Muscle layer of duodenum (tissue), 2 donors: ENCODE measurements around the gene SLC41A3.

ENCODE experiments used
- H3K27ac ChIP-seq: one replicate; pipeline ENCODE4 v1.7.0; 2013; ENCODE audit warnings: mild to moderate bottlenecking, low read length
- H3K27me3 ChIP-seq: one replicate; pipeline ENCODE4 v1.7.0; 2013; ENCODE audit warnings: low read depth, mild to moderate bottlenecking, control low read depth, low read length
- H3K36me3 ChIP-seq, 2 donors: one replicate each; pipeline ENCODE4 v1.7.0; 2013; ENCODE audit warnings: low read length in 2 of 2, control low read depth in 1 of 2, mild to moderate bottlenecking in 1 of 2; ENCODE audit not compliant: insufficient read depth in 2 of 2, control insufficient read depth in 1 of 2
- H3K4me1 ChIP-seq, 2 donors: one replicate each; pipeline ENCODE4 v1.7.0; 2013; ENCODE audit warnings: low read length in 2 of 2, mild to moderate bottlenecking in 2 of 2, control low read depth in 1 of 2, moderate library complexity in 1 of 2; ENCODE audit not compliant: insufficient read depth in 2 of 2, control insufficient read depth in 1 of 2
- H3K4me3 ChIP-seq, 2 donors: one replicate each; pipeline ENCODE4 v1.7.0; 2013; ENCODE audit warnings: low read length in 2 of 2, low read depth in 1 of 2, mild to moderate bottlenecking in 1 of 2
- H3K9me3 ChIP-seq, 2 donors: one replicate each; pipeline ENCODE4 v1.7.0; 2013; ENCODE audit warnings: low read length in 2 of 2, control low read depth in 1 of 2, mild to moderate bottlenecking in 1 of 2; ENCODE audit not compliant: control insufficient read depth in 1 of 2
- donor health status: healthy.

Gene SLC41A3

DNA sequence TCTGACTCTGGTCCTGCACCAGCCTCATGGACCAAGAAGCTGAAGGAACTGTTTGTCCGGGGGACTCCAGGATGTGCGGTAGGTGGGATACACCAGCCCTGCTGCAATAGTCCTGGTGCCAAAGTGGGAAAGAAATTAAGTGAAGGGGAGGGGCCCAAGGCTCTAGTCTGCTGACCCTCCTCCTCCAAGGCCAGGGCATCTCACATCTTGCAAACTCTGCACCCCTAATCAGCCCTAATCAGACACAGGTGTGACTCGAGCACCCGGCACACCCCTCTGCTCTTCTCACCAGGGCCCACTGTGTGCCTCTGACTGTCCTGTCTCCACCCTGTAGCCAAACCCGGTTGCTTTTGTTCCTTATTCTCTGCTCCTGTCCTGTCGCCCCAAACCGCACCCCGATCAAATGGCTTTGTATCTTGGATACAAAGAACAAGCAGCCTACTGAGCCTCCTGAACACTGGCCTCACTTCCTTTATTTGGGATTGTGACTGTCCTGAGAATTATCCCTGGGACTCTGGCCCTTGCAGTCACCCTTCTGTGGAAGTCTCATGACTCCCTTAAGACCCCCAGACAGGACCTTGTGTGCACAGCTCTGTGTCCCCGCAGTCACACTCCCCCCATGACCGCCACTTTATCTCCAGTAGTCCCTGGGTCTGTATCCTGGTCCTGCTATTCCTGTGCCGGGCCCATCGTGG, 26.7 kb upstream of the SLC41A3 start:
- Histone ChIP-seq H3K27ac (no peak overlapping the region), H3K9me3 (no peaks in the 10 kb centered on the region), H3K4me3 (no peak overlapping the region), H3K27me3 (no peaks in the 10 kb centered on the region), H3K36me3 (no peaks in the 10 kb centered on the region), H3K4me1 (no peaks in the 10 kb centered on the region)

DNA sequence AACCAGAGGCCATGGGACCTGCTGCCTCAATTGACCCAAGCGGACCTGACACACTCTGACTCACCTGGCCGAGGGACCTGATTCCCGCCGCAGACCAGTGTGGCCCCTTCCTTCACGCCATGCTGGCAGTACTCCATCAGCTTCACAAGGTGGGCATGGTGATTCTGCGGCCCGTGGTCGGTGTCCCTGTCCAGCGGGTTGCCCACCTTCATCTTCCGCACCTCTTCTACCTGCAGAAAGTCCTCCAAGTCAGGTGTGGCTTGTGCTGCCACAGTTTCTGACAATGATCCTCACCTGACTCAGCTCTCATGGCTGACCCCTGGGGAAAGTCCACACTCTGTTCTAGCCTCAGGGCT, 25.9 kb upstream of the SLC41A3 start:
- Histone ChIP-seq H3K4me3 (no peak overlapping the region), H3K27me3 (no peaks in the 10 kb centered on the region), H3K4me1 (no peaks in the 10 kb centered on the region), H3K27ac (no peak overlapping the region), H3K9me3 (no peaks in the 10 kb centered on the region), H3K36me3 (no peaks in the 10 kb centered on the region)

DNA sequence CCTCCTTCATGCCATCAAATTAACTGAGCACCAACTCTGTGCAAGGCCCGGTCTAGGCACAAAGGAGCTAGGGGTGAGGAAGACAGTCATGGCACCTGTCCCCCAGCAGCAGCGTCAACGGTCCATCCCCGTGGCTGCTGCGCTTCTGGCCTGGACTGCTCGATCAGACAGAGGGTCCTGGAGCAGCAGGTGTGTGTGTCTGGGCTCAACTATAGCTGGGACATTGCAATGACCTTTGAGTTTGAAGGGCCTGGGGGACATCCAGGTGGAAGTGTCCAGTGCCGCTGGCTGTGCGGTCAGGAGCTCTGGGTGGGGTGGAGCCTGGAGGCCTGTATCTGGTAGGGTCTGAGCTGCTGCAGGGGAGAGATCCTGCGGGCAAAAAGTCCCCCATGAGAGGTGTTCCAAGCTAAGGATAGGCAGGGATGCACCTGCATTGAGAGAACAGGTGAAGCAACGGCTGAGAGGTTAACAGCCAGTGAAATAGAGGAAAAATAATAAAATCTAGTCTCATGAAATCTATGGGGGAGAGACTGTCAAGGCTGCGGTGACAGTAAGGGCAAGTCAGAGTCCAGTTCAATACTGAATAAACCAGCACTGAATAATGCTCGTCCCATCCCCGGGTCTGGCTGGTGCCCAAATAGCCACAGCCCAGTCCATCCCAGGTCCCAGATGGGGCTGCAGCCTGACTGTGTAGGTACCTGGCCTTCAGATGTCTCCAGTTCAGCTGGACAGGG, 25.4 kb upstream of the SLC41A3 start:
- no peaks in the 10 kb centered on the region for H3K4me1 ChIP-seq
- H3K27me3 ChIP-seq: no peaks in the 10 kb centered on the region
- no peaks in the 10 kb centered on the region for H3K36me3 ChIP-seq
- H3K27ac ChIP-seq: no peak overlapping the region
- no peak overlapping the region for H3K4me3 ChIP-seq
- H3K9me3 ChIP-seq: no peaks in the 10 kb centered on the region

DNA sequence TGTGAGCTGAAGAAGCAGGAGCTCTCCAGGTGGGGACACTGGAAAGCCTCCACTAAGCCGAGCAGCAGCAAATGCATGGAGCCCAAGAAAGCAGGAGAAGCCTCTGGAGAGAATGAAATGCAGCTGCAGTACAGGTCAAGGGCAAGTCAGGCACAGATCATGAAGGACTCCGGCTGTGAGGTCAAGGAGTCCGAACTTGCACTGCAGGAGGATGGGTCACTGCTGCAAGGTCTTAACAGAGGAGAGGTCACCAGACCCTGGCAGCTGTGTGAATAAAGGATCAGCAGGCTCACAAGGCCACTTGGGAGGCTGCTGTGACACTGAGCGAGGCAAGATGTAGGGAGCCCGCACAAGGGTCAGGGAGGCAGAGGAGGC, 24.7 kb upstream of the SLC41A3 start:
- H3K9me3 ChIP-seq: no peaks in the 10 kb centered on the region
- H3K27ac ChIP-seq: no peak overlapping the region
- H3K4me1 ChIP-seq: no peaks in the 10 kb centered on the region
- no peaks in the 10 kb centered on the region for H3K27me3 ChIP-seq
- H3K4me3 ChIP-seq: no peak overlapping the region
- H3K36me3 ChIP-seq: no peaks in the 10 kb centered on the region

DNA sequence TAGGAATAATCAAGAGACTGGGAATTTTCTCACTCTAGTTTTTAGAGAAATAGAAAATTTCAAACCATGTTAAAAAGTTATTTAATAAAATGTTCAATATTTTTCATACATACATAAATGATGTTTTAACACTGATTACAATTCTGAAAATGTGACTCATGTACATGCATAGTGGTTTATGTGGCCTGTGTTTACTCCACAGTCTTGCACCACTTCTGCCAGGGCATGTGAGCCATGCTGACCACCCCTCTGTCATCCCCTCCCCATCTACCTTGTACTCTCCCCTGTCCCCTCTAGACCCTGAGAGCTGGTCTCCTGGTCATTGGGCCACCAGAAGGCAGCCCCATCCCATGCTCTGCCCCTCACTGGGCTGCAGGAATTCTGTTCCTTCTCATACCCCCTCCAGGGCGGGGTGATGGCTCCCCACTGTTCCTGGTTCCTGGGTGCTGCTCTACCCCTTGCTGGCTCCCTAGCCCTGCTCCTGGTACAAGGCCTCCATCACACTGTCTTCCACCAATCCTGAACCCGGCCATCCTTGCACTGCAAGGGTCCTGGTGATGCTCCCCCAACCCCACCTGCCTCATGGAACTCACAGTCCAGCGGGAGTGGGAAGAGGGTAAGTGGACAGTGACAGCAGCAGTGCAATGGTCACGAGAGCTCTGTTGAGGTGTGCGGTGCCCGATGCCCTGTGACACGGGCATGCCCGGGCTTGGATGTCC, 24.2 kb upstream of the SLC41A3 start:
- no peaks in the 10 kb centered on the region for H3K36me3 ChIP-seq
- H3K4me1 ChIP-seq: peaks cover 1 to 2% of the 10 kb centered on the region in 2 donors
- no peaks in the 10 kb centered on the region for H3K27me3 ChIP-seq
- no peak overlapping the region for H3K4me3 ChIP-seq
- H3K9me3 ChIP-seq: no peaks in the 10 kb centered on the region
- H3K27ac ChIP-seq: no peak overlapping the region

DNA sequence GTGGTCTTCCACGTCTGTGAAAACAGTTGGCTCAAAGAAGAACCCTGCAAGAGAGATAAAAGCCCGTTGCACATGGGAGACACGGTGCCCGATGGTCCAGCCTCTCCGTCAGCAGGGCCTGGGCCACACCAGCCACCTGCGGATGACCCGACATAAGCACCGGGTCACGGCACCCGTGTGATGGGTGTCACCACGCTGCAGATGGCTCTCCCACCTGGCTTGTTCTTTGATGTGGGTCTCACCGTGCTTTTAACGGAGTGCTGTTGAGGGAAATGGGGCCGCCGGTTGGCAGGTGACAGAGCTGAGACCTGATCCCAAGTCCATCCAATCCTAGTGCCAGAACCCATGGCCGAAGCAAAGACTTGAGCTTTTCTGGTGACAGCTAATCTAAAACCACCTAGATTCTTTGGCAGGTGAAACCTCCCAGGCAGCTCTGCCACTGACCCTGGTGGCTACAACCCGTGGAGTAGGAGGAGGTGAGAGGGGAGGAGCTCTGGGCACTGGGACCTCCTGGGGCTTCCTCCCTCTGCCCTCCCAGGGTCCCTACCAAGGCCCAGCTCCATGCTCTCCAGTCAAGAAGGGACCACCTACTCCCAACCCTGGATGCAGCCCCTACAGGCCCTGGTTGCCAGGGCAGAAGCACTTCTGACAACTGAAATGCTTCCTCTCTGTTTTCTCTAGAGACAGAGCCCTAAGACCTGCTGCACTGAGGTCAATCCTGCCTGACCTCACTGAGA, 23.4 kb upstream of the SLC41A3 start:
- Histone ChIP-seq H3K4me1 (peaks cover 2 to 9% of the 10 kb centered on the region in 2 donors), H3K36me3 (no peaks in the 10 kb centered on the region), H3K4me3 (no peak overlapping the region), H3K27me3 (no peaks in the 10 kb centered on the region), H3K27ac (no peak overlapping the region), H3K9me3 (no peaks in the 10 kb centered on the region)

DNA sequence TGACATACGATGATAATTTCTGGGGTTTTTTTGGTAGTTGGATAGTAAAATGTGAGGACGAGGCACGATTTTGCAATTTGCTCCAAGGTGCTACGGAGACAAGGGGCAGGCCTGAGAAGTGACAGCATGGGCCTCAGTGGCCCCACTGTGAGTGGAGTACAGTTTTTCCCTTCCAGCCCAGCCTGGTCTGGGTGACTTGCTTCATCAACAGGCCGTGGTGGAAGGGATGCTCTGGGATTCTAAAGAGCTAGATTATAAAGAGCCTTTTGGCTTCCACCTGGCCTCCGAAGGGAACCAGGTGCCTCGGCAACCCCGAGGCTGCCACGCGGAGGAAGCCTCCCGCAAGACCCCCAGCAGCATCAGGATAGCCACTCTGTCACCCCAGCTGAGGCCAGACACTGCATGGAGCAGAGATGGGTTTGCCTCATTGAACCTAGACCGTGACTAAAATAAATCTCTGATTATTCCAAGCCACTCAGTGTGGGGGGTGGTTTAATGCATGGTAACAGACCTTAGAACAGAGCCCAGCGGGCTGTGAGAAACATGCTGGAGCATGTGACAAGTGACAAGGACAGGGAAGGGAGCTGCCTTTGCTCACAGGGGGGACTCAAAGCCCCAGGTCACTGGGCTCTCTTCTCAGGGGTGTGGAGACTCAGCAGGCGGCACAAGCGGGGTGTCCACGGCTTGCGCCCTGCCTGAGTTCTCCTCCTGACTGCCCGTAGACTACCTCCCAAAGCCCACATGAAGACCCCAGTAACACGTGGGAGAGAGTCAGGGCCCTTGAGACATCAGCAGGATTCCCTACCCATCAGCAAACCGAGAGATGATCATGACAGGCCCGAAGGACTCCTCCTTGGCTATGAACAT, 22.6 kb upstream of the SLC41A3 start:
- Histone ChIP-seq H3K27me3 (no peaks in the 10 kb centered on the region), H3K36me3 (no peaks in the 10 kb centered on the region), H3K4me1 (peaks cover 2 to 13% of the 10 kb centered on the region in 2 donors), H3K4me3 (no peak overlapping the region), H3K27ac (no peak overlapping the region), H3K9me3 (no peaks in the 10 kb centered on the region)

DNA sequence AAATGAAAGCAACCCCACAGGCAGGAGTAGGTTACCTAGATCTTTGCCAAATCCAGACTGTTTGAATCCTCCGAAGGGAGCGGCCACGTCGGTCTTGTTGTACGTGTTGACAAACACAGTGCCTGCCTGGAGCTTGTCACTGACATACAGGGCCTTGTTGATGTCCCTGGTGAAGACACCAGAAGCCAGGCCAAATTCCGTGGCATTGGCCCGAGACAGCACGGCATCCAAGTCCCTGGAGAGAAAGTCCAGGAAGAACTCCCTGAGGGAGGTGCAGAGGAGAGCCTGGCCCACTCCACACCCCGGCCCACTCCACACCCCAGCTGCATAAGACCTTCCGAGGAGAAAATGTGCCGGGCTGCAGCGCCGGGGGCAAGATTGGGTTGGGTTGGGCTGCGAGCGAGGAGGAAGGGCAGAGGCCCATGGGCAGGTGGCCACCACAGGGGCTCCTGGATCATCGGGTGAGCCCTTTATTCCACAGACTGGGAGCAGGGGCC, 21.8 kb upstream of the SLC41A3 start:
- H3K4me3 ChIP-seq: no peak overlapping the region
- no peaks in the 10 kb centered on the region for H3K9me3 ChIP-seq
- no peak overlapping the region for H3K27ac ChIP-seq
- H3K27me3 ChIP-seq: no peaks in the 10 kb centered on the region
- no peaks in the 10 kb centered on the region for H3K36me3 ChIP-seq
- H3K4me1 ChIP-seq: peaks cover 2 to 13% of the 10 kb centered on the region in 2 donors

DNA sequence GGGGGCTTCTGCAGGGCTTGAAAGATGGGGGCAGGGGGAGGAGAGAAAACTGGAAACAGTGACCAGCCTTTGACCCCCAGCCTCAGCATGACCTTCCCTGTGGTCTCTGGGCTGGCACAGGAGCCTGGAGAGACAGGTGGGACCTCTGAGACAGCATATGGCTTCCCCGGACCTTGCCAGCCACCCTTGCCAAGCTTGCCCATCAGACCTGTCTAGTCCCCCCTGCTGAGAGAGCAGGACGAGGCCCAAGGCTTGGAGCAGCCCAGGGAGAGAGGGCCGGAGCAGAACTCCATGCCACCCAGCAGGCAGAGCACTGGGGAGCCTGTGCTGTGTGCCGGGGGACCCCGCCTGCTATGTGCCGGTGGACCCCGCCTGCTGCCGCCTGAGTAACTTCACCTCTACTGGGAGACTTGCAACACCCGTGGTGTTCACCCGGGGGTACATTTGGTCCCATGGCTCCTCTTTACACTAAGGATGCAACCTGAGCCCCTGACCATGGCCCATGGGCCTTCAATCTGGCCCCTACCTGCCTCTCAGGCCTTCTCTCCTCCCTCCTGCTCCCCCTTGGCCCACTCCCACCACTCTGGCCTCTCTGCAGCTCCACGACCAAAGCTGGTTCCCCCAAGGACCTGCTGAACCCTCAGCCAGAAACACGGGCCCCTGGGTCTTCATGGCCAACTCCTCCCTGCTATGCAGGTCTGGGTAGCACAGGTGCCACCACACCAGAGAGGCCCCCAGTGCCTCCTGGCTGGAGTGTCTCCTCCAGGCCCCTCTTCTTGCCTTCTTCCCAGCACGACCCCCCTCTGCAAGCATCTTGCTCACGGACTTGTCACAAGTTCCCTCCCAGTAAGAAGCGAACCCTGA, 21.1 kb upstream of the SLC41A3 start:
- Histone ChIP-seq H3K27ac (no peak overlapping the region), H3K9me3 (no peaks in the 10 kb centered on the region), H3K27me3 (no peaks in the 10 kb centered on the region), H3K4me3 (no peak overlapping the region), H3K4me1 (peaks cover 2 to 13% of the 10 kb centered on the region in 2 donors), H3K36me3 (no peaks in the 10 kb centered on the region)
